SH-SY5Y (cell line): Measurements from ENCODE around the gene RET.

ENCODE experiments used
- GATA2 ChIP-seq: IDR thresholded peaks from 2 replicates; pipeline ENCODE4 v1.6.1; 2011; ENCODE audit warnings: mild to moderate bottlenecking, low read depth, low read length
- GATA3 ChIP-seq: IDR thresholded peaks from 2 replicates; pipeline ENCODE4 v1.6.1; 2011; ENCODE audit warnings: low read depth, mild to moderate bottlenecking, low read length, moderate library complexity

GRCh38 chr10:43042503-43043341, 34.1 kb upstream of the RET start:
- no peak for TF ChIP-seq GATA2
- no peak for TF ChIP-seq GATA3
